ENCODE measurements around the gene HOXD11. TPM values are rescaled to one million over a fixed set of nuclear protein-coding genes. Genes with fewer than 3 reads are reported as not detected.

The HOXD11 gene
- total RNA-seq, 1 donor from 2014 or later: not detected

- H3K36me3 ChIP-seq: no peaks in the 10 kb centered on the region
- peak; percentile 79 for DNase-seq
- no peak overlapping the region for H3K4me3 ChIP-seq
- H3K4me1 ChIP-seq: peaks cover 18% of the 10 kb centered on the region
- TF ChIP-seq, protein P1, sequence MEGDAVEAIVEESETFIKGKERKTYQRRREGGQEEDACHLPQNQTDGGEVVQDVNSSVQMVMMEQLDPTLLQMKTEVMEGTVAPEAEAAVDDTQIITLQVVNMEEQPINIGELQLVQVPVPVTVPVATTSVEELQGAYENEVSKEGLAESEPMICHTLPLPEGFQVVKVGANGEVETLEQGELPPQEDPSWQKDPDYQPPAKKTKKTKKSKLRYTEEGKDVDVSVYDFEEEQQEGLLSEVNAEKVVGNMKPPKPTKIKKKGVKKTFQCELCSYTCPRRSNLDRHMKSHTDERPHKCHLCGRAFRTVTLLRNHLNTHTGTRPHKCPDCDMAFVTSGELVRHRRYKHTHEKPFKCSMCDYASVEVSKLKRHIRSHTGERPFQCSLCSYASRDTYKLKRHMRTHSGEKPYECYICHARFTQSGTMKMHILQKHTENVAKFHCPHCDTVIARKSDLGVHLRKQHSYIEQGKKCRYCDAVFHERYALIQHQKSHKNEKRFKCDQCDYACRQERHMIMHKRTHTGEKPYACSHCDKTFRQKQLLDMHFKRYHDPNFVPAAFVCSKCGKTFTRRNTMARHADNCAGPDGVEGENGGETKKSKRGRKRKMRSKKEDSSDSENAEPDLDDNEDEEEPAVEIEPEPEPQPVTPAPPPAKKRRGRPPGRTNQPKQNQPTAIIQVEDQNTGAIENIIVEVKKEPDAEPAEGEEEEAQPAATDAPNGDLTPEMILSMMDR (IDR thresholded peaks at IDR 0.05): peak; percentile 79
- H3K27ac ChIP-seq: no peak overlapping the region
- intact Hi-C loops (cut with DNase I): no loop called here
- ATAC-seq: peak; percentile 81
- H3K9me3 ChIP-seq: no peaks in the 10 kb centered on the region
- H3K27me3 ChIP-seq: peaks cover 100% of the 10 kb centered on the region
These were observed 18.8 kb upstream of the HOXD11 start for GRCh38 chr2:176088048-176088936.

- H3K9me3 ChIP-seq: no peaks in the 10 kb centered on the region
- no peaks in the 10 kb centered on the region for H3K36me3 ChIP-seq
- ATAC-seq (no peak), DNase-seq (no peak)
- TF ChIP-seq, protein P1 (IDR thresholded peaks at IDR 0.05): no peak
- H3K27me3 ChIP-seq: peaks cover 100% of the 10 kb centered on the region
- no peak overlapping the region for H3K27ac ChIP-seq
- intact Hi-C loops (cut with DNase I): no loop called here
- H3K4me3 ChIP-seq: no peak overlapping the region
- peaks cover 21% of the 10 kb centered on the region for H3K4me1 ChIP-seq
These were observed 17.9 kb upstream of the HOXD11 start for GRCh38 chr2:176088937-176089842.

DNA sequence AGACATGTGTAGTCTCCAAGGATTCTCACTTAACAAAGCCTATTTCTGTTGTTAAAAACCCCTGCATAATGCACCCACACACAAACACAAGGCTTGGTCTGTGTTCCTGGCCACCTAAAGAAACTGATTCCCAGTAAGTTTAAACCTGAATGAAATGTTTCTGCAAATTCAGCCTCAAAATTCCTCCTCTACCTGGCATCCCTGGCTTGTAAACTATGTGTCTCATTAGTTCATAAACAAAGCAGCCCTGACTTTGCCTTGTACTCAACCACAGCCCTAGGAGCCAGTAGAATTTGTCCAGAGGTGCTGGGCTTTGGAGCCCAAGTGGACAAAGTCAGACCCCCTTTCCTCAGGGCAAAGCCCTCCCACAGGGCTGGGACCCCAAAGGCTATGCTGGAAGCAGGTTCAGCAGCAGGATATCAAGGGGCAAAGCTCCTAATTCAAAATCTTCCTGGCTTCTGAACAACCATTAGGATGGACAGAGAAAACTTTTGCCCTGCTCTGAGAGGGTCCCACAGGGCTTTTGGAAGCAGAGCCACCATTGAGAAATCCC lies 17.2 kb upstream of the HOXD11 start:
- no peak overlapping the region for H3K27ac ChIP-seq
- H3K36me3 ChIP-seq: no peaks in the 10 kb centered on the region
- H3K27me3 ChIP-seq: peaks cover 100% of the 10 kb centered on the region
- ATAC-seq: no peak
- DNase-seq: no peak
- TF ChIP-seq, protein P1 (IDR thresholded peaks at IDR 0.05): no peak
- no peaks in the 10 kb centered on the region for H3K9me3 ChIP-seq
- H3K4me3 ChIP-seq: no peak overlapping the region
- H3K4me1 ChIP-seq: peaks cover 21% of the 10 kb centered on the region
- intact Hi-C loops (cut with DNase I): no loop called here

DNA sequence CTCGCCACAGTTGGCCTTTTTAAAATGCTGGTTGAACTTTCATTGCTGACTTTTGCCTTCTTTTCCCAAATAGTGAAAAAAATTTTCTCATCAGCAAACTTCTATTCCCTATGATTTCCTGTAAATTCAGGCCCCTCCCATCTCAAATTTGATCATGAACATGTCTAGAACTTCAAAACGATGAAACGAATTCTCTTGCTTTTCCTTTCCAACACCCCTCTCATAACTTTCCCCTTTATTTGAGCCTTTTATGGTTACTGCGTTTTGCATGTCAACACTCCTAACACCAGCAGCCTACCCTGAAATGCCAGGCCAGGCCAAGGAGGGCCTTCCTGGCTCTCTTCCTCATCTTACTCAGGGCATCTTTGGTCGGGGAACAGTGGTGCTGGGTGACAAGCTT lies 16.2 kb upstream of the HOXD11 start:
- peaks cover 21% of the 10 kb centered on the region for H3K4me1 ChIP-seq
- peaks cover 100% of the 10 kb centered on the region for H3K27me3 ChIP-seq
- TF ChIP-seq, protein P1 (IDR thresholded peaks at IDR 0.05): no peak
- ATAC-seq (no peak), DNase-seq (no peak)
- no peak overlapping the region for H3K27ac ChIP-seq
- H3K4me3 ChIP-seq: no peak overlapping the region
- no peaks in the 10 kb centered on the region for H3K9me3 ChIP-seq
- no peaks in the 10 kb centered on the region for H3K36me3 ChIP-seq
- intact Hi-C loops (cut with DNase I): no loop called here

DNA sequence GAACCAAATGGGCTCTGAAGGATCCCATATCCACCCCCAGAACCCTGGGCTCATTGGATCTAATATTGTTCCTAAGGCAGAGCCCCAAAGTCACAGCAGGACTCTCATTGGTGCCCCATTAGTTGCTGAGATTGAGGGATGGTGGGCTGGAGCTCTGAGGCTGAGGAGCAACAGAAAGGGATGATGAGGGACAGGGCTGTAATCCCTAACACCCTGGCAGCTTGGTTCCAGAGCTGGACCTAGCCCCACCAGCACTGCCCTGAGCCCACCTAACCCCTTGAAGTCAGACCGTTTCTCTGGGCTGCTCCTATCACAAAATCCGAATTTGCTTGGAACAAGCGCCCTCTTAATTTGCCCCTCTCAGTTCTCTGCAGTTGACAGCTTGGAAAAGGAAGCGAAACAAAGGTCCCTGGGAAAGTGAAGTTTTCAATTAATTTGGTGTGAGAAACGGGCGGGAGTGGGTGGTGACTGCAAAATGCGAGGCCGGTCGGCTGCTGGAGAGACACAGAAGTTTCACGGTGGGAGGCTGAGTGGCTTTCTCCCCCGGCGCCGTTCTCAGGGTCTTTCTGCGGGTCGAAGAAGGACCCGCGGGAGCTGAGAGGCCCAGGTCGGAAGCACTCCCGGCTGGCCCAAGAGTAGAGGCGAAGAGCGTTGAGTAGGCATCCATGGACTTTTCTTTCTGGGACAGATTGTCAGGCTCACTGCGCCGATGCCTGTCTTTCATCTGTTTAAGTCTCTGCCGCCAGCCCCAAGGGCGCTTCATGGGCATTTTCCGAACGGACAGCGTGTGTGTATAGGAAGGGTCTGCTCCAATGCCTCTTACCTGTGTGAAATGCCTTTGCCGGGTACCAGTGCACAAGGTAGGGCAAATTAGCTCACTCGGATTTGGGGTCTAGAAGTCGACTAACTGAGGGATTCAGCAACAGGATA lies 15.5 kb upstream of the HOXD11 start:
- Histone ChIP-seq H3K36me3 (no peaks in the 10 kb centered on the region), H3K4me3 (no peak overlapping the region), H3K27me3 (peaks cover 99% of the 10 kb centered on the region), H3K4me1 (peaks cover 23% of the 10 kb centered on the region), H3K27ac (no peak overlapping the region), H3K9me3 (no peaks in the 10 kb centered on the region)
- ATAC-seq (no peak), DNase-seq (no peak)
- TF ChIP-seq, protein P1 (IDR thresholded peaks at IDR 0.05): no peak
- intact Hi-C loops (cut with DNase I): no loop called here

Data from upper lobe of right lung (tissue), 1 donor.